Caco-2 (cell line): ENCODE data around the gene PCBP2. TPM values are rescaled to one million over a fixed set of nuclear protein-coding genes. Genes with fewer than 3 reads are reported as not detected.

Experiments used
- BruUV-seq: library from RNA; stranded (reverse); fragments of 400-500 nt; replicated peaks from 2 replicates; lab custom pipeline; 2021; lab: Mats Ljungman, UMichigan
- CTCF ChIA-PET: fragments of 300-600 bp; sonication (Branson Sonifier 250); formaldehyde crosslinking; loops from one replicate; lab custom pipeline; 2022; ENCODE audit warnings: antibody characterized with exemption; lab: Charles Lee
- POLR2A ChIA-PET: fragments of 300-600 bp; sonication (Branson Sonifier 250); formaldehyde crosslinking; loops from one replicate; lab custom pipeline; 2022; ENCODE audit warnings: antibody characterized with exemption; lab: Charles Lee
- DNase-seq, 2 experiments: peaks; one replicate each; pipeline versions ENCODE4 v3.0.0 to v3.0.0-alpha.2; 2020 to 2022
- H3K27me3 ChIP-seq: replicated peaks from 2 replicates; pipeline ENCODE4 v1.6.0; 2011; ENCODE audit warnings: low read length; ENCODE audit not compliant: control insufficient read depth, insufficient read depth
- H3K36me3 ChIP-seq: 2 replicates; pipeline ENCODE4 v1.5.1; 2011; ENCODE audit warnings: low read length; ENCODE audit not compliant: control insufficient read depth, insufficient read depth
- H3K4me1 ChIP-seq: fragments of 250-450 bp; sonication (Bioruptor Pico); 2 replicates; pipeline ENCODE4 v1.5.1; 2020; ENCODE audit warnings: mild to moderate bottlenecking
- H3K4me3 ChIP-seq: 2 replicates; pipeline ENCODE4 v1.5.1; 2011; ENCODE audit warnings: low read depth, mild to moderate bottlenecking, control low read depth, low read length
- H3K9me3 ChIP-seq: fragments of 250-450 bp; sonication (Bioruptor Pico); 2 replicates; pipeline ENCODE4 v1.5.1; 2020; ENCODE audit warnings: mild to moderate bottlenecking, moderate library complexity
- H3K27ac Mint-ChIP-seq: one replicate; pipeline ENCODE4 v1.8.0; 2022; ENCODE audit warnings: mixed read lengths; ENCODE audit not compliant: unreplicated experiment
- H3K27me3 Mint-ChIP-seq: one replicate; pipeline ENCODE4 v1.8.0; 2022; ENCODE audit warnings: mixed read lengths; ENCODE audit not compliant: insufficient read depth, unreplicated experiment
- H3K36me3 Mint-ChIP-seq: one replicate; pipeline ENCODE4 v1.8.0; 2022; ENCODE audit warnings: mild to moderate bottlenecking, mixed read lengths; ENCODE audit not compliant: insufficient read depth, unreplicated experiment
- H3K4me1 Mint-ChIP-seq: one replicate; pipeline ENCODE4 v1.8.0; 2022; ENCODE audit warnings: low read depth, mixed read lengths; ENCODE audit not compliant: unreplicated experiment
- H3K4me3 Mint-ChIP-seq: one replicate; pipeline ENCODE4 v1.8.0; 2022; ENCODE audit warnings: mild to moderate bottlenecking, moderate library complexity, mixed read lengths; ENCODE audit not compliant: unreplicated experiment
- H3K9me3 Mint-ChIP-seq: one replicate; pipeline ENCODE4 v1.8.0; 2022; ENCODE audit warnings: mixed read lengths; ENCODE audit not compliant: unreplicated experiment
- intact Hi-C: fragments of 100-400 bp; cut with micrococcal nuclease; formaldehyde crosslinking; loops from one replicate; pipeline ENCODE4 v1.10.0; 2022; ENCODE audit not compliant: unreplicated experiment
- total RNA-seq: library from RNA; stranded (reverse); gene quantifications from 2 replicates; pipeline ENCODE4 v1.2.3, GENCODE V29; 2022
- TF ChIP-seq, protein P1 (sequence below), 2 experiments: fragments of 200-600 bp in 1 of 2; IDR thresholded peaks; 1 replicate in 1 of 2; 2 replicates in 1 of 2; pipeline versions ENCODE4 v1.5.1 to v1.8.0; 2011 to 2022; ENCODE audit warnings: antibody characterized with exemption in 1 of 2, control low read depth in 1 of 2, inconsistent platforms in 1 of 2, low read depth in 1 of 2, low read length in 1 of 2, mild to moderate bottlenecking in 1 of 2, moderate library complexity in 1 of 2; ENCODE audit not compliant: insufficient read depth in 1 of 2, severe bottlenecking in 1 of 2, unreplicated experiment in 1 of 2

The PCBP2 gene
- total RNA-seq, 1 experiment from 2014 or later, result 1,143 TPM

- H3K27me3 ChIP-seq, result no peaks in the 10 kb centered on the region
- no peak overlapping the region for H3K4me3 ChIP-seq
- TF ChIP-seq, protein P1, sequence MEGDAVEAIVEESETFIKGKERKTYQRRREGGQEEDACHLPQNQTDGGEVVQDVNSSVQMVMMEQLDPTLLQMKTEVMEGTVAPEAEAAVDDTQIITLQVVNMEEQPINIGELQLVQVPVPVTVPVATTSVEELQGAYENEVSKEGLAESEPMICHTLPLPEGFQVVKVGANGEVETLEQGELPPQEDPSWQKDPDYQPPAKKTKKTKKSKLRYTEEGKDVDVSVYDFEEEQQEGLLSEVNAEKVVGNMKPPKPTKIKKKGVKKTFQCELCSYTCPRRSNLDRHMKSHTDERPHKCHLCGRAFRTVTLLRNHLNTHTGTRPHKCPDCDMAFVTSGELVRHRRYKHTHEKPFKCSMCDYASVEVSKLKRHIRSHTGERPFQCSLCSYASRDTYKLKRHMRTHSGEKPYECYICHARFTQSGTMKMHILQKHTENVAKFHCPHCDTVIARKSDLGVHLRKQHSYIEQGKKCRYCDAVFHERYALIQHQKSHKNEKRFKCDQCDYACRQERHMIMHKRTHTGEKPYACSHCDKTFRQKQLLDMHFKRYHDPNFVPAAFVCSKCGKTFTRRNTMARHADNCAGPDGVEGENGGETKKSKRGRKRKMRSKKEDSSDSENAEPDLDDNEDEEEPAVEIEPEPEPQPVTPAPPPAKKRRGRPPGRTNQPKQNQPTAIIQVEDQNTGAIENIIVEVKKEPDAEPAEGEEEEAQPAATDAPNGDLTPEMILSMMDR (IDR thresholded peaks at IDR 0.05; ENCODE audit: insufficient read depth in 1 of 2, low read depth in 1 of 2, low read length in 1 of 2, severe bottlenecking in 1 of 2, unreplicated experiment in 1 of 2), result no peak
- no peak for DNase-seq
- H3K36me3 Mint-ChIP-seq, result peaks cover 33% of the 10 kb centered on the region
- intact Hi-C loops, result no loop called here
- H3K9me3 Mint-ChIP-seq, result no peaks in the 10 kb centered on the region
- H3K9me3 ChIP-seq, result no peaks in the 10 kb centered on the region
- ChIA-PET CTCF (no interaction called here), POLR2A (no interaction called here)
- no peak overlapping the region for H3K27ac Mint-ChIP-seq
- H3K4me1 Mint-ChIP-seq, result peaks cover 15% of the 10 kb centered on the region
- peaks cover 2% of the 10 kb centered on the region for H3K36me3 ChIP-seq
- H3K4me3 Mint-ChIP-seq, result no peak overlapping the region
- H3K4me1 ChIP-seq, result peaks cover 7% of the 10 kb centered on the region; the same call in 1 of the 2 replicates
- H3K27me3 Mint-ChIP-seq, result no peaks in the 10 kb centered on the region
- no TSS peak for BruUV-seq
These were observed 52.4 kb downstream of the PCBP2 start for GRCh38 chr12:53504004-53504920.

- TF ChIP-seq, protein P1 (IDR thresholded peaks at IDR 0.05; ENCODE audit: insufficient read depth in 1 of 2, low read depth in 1 of 2, low read length in 1 of 2, severe bottlenecking in 1 of 2, unreplicated experiment in 1 of 2), result no peak
- intact Hi-C loops, result no loop called here
- Histone ChIP-seq H3K9me3 (no peaks in the 10 kb centered on the region), H3K4me3 (no peak overlapping the region), H3K36me3 (peaks cover 2% of the 10 kb centered on the region), H3K27me3 (no peaks in the 10 kb centered on the region), H3K4me1 (peaks cover 2% of the 10 kb centered on the region; the same call in 1 of the 2 replicates)
- no peak for DNase-seq
- Mint-ChIP-seq H3K4me1 (peaks cover 10% of the 10 kb centered on the region), H3K27me3 (no peaks in the 10 kb centered on the region), H3K9me3 (no peaks in the 10 kb centered on the region), H3K36me3 (peaks cover 33% of the 10 kb centered on the region), H3K4me3 (no peak overlapping the region), H3K27ac (no peak overlapping the region)
- ChIA-PET POLR2A (no interaction called here), CTCF (no interaction called here)
- no TSS peak for BruUV-seq
These were observed 53.2 kb downstream of the PCBP2 start for GRCh38 chr12:53505086-53505485.

DNA sequence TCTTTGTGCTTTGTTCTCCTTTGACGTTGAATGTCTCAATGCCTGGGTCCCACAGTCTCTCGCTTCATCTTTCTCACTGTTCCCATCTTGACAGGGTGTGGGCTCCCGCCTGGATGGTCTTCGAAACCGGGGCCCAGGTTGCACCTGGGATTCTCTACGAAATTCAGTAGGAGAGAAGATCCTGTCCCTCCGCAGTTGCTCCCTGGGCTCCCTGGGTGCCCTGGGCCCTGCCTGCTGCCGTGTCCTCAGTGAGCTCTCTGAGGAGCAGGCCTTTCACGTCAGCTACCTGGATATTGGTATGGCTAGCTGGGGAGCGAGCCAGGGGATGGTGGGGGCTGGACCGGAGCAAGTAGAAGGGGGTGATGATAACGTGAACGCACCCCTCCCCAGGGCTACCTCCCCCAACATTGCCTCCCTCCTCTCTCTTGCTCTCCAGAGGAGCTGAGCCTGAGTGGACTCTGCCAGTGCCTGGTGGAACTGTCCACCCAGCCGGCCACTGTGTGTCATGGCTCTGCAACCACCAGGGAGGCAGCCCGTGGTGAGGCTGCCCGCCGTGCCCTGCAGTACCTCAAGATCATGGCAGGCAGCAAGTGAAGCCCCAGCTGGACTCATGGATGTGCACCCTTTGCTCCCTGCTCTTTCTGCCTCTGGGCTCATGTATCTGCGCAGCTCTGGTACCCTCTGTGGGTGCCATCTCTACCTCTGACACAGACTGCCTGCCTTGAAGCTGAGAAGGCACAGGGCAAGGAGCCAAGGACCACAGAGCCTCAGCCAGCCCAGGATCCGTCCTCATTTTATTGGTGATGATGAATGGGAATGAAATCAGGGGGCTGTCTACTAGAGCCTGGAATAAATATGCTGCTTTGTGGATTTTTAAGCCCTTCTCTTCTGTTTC is 53.9 kb downstream of the PCBP2 start:
- intact Hi-C loops, result no loop called here
- H3K4me1 ChIP-seq, result no peaks in the 10 kb centered on the region
- Mint-ChIP-seq H3K27me3 (no peaks in the 10 kb centered on the region), H3K36me3 (peaks cover 33% of the 10 kb centered on the region), H3K9me3 (no peaks in the 10 kb centered on the region), H3K4me3 (no peak overlapping the region), H3K27ac (no peak overlapping the region), H3K4me1 (peaks cover 7% of the 10 kb centered on the region)
- no peaks in the 10 kb centered on the region for H3K27me3 ChIP-seq
- no TSS peak for BruUV-seq
- no peak for DNase-seq
- ChIA-PET POLR2A (no interaction called here), CTCF (no interaction called here)
- peaks cover 2% of the 10 kb centered on the region for H3K36me3 ChIP-seq
- TF ChIP-seq, protein P1 (IDR thresholded peaks at IDR 0.05; ENCODE audit: insufficient read depth in 1 of 2, low read depth in 1 of 2, low read length in 1 of 2, severe bottlenecking in 1 of 2, unreplicated experiment in 1 of 2), result no peak
- no peak overlapping the region for H3K4me3 ChIP-seq
- H3K9me3 ChIP-seq, result no peaks in the 10 kb centered on the region
